ENCODE measurements around the gene TMEM59.

TMEM59 gene

GRCh38 chr1:53981220-53981619 lies 71.8 kb downstream of the TMEM59 start:
- DNase-seq: no peak

- no peak for DNase-seq
Measured at GRCh38 chr1:53979712-53980450, 73.1 kb downstream of the TMEM59 start.

All from activated naive CD4-positive, alpha-beta T cell treated with Interleukin-2 at 50 U/mL for 16 hours (primary cell).